AG08396 (cell line): Measurements from ENCODE around the gene PLPP6.
"Not testable (repeated sequence)": the region's sequence is repeated elsewhere in the genome, so short reads cannot be mapped to it uniquely, and the experiment has no call there.

Experiments
- DNase-seq: peaks from one replicate; pipeline ENCODE4 v3.0.0; 2012; ENCODE audit warnings: low spot score, mixed read lengths

The PLPP6 gene

DNA sequence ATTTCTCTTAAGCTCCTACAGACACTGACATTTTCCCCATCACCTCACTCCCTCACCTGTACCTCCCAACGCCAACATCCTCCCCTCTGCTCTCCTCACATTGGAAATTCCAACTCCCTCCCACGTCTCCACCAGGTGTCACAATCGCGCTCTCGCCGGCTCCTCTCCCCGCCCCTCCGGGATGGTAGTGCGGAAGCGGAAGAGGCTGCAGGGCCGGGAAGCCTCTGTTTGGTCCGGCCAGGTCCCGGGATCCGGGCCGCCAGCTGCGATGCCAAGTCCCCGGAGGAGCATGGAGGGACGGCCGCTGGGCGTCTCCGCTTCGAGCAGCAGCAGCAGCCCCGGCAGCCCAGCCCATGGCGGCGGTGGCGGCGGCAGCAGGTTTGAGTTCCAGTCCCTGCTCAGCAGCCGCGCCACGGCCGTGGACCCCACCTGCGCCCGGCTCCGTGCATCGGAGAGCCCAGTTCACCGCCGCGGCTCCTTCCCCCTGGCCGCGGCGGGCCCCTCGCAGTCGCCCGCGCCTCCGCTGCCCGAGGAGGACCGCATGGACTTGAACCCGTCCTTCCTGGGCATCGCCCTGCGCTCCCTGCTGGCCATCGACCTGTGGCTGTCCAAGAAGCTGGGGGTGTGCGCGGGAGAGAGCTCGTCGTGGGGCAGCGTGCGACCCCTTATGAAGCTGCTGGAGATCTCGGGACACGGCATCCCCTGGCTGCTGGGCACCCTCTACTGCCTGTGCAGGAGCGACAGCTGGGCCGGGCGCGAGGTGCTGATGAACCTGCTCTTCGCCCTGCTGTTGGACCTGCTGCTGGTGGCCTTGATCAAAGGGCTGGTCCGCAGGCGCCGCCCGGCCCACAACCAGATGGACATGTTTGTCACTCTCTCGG is at the start of gene PLPP6:
Gene PLPP6 (plus strand): TSS at position 187 of the 881 bp plus-strand sequence. CDS start 82 bp downstream, at position 269.
- DNase-seq: peak; percentile 90

DNA sequence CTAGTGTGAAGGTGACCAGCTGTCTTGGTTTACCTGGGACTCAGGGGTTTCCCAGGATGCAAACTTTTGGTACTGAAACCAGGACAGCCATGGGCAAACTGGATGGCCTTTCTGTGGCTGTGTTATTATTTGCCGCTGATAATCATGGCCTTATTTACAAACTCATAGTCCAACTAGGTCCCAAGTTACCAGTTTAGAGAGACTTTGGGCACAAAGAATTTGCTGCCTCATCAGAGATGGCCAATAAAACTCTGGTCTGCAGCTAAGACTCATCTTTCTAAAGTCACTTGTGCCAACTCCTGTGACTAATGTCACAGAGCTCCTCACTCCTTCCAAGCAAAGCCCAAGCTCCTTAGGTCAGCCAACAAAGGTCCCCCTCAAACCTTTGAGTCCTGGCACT is 47.5 kb upstream of the PLPP6 start:
- no peak for DNase-seq

DNA sequence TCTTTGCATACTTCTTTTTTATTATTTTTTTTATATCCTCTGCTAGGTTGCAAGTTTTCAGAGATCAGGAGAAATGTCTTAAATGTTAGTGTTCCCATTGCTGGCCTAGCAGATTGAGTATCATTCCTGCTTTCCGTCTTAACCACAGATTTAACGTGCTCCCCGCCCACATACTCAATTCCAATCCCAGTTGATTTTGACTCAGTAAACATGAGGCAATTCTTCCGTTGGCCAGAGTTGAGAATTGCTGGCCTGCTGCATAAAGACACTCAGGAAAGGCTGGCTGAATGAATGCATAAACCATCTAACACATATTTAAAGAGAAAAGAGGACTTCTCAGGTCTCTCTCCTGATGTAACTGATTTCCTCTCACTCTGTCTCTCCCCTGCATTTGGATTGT is 46.8 kb upstream of the PLPP6 start:
- peak; percentile 60 for DNase-seq

DNA sequence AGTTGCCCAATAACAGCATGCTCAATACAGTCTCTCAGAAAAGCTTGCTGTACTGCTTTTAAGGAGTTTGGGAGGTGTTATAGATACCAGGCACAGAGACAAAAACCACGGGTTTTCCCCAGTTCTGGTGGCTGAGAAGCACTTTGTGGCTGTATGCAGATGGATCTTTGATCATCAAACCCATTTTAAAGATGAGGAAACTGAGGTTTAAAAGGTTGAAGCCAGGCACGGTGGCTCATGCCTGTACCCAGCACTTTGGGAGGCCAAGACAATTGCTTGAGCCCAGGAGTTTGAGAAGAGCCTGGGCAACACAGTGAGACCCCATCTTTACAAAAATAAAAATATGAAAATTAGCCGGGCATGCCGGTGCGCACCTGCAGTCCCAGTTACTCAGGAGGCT is 46.3 kb upstream of the PLPP6 start:
- DNase-seq: no peak

DNA sequence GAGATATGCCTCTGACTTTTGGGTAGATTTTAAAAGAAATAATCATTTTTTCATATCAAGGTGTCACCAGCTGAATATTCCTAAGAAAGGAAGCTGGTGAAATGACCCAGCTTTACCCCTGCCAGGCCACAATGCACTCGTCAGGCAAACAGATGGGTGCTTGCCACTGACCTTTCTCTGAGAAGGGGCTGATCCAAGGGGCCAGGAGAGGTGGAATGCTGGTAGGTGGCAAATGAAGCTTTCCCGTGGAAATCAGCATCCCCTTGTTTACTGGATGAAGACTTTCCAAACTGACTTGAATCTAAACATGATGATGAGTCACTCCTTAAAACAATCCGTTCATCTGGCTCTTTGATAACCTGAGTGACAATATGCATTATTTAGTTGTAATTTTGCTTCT is 44.3 kb upstream of the PLPP6 start:
- no peak for DNase-seq

DNA sequence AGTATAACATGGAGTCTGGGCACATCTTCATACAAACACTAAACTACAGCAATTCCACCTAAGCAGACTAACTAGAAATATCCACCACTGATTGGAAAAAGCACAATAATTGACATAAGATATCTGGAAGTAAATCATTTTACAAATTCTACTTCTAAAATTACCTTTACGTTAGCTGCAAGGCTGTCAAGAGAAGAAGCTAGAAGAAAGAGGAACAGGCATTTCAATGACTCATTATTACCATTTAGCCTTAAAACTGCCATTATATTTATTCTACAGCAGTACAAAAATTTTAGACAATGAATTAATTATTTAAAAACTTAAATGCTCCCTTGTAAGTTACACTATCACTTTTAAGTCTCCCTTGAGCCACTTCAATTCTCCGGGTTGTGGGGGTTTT is 43.4 kb upstream of the PLPP6 start:
- DNase-seq: no peak

DNA sequence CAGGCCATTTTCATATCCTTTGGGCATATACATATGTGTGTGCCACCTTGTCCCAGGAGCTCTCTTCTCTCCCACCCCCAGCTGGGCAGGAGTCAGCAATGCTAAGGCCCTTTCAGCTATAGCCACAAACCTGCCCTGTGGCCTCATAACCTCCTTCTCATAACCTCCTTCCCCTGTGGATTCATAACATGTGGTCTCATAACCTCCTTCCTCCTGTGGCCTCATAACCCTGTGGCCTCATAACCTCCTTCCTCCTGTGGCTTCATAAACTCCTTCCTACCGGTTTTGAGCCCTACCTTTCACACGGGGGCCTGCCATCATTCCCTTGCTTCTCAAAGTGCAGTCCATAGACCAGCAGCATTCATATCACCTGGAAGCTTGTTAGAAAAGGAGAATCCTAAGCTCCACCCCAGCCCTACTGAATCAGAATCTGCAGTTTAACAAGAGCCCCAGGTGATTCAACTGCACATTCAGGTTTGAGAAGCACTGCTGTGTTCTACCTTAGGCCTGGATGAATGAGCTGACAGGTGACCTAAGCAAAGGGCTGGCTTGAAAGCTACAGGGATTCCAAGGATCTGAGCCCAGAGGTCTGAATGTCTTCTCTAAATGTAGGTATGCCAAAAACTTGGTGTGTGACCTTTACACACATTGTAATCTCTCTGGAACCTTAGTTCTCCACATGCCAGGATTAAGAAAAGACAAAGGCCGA is 41.9 kb upstream of the PLPP6 start:
- no peak for DNase-seq

DNA sequence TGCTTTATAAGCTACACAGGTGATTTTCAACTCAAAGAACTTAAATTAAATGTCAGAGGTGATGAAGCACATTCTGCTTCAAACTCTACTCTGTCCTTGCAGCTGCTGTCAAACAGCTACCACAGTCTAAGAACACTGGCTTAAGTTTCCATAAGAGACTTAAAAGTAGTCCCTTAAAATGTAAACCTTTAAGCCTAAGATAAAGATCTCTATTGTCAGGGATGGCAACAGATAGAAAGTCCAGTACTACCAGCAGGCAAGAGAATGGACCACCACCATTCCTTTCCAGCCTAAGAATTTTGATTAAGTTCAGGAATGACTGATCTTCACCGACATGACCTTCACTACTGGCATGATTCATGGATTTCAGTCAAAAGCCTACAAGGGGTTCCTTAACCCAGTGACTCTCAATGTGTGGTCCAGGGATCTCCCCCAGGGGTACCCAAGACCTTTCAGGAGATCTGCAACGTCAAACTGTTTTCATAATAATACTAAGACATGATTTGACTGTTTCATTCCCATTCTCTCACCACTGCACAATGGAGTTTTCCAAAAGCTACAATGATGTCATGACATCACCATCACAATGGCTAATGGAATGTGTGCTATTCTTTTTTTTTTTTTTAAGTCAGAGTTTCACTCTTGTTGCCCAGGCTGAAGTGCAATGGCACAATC is 41.1 kb upstream of the PLPP6 start:
- peak; percentile 25 for DNase-seq

DNA sequence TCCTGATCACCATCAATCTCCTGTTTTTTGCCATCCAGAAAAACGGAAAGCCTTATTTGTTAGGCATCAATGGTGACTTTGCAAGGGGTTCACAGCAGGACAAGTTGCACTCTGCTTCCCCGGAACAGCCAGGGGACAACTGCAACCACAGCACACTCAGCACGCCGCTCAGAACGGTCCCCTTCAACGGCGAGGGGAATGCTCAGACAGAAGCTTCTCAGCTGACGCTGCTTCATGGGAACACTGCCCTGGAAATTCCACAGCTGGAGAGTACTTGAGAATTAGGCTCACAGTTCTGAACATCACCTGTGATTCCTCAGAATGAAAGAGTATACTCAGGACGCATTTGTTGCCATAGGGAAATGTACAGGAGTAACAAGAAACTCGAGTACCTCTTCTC is 40.1 kb upstream of the PLPP6 start:
- no peak for DNase-seq

DNA sequence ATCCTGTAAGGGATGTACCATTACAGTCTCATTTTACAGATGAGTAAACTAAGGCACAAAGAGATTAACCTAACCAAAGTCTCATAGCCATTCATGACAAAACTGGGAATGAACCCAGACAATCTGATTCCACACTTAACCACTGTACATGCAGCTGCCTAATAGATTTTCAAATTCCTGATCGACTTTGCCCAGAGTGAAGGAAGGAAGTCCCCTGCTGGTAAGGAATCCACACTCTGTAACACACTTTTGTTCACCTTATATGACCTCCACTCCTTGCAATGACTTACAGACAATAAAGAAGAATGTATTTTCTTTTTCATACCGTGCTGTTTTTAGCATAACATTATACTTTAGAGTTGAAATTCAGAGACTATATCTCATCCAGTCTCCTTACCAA is 31.3 kb upstream of the PLPP6 start:
- DNase-seq: no peak

DNA sequence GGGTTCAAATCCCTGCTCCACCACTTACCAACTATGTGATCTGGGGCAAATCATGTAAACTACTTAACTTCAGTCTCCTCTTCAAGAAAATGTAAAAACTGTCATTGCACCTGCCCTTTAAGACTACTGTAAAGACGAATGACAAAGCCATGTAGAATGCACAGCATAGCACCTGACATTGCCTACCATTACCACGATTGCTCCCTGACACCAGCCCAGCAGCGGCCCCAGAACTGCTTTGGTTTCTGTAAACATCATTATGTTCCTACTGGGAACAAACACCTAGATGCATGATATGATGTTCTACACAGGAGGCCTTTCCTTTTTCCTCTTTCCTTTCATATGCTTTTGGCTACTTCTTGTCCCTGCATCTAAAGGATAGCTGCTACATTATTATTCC is 23.1 kb upstream of the PLPP6 start:
- no peak for DNase-seq

DNA sequence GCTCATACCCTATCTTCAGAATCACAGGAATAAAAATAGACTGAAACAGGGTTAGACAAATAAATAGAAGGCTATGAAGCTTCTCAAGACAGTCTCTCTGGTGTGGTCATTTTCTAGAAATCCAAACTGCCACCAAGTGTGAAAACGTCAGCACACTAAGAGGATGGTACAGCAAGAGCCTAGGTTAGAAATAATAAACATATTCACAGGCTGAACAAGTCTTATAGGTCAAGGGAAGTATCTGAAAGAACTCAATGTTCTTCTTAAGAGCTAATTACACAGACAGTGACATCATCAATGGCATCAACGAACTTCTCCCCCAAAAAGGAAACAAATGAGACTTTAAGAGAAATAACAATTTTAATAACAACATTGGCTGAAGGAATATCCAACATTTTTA is 22.7 kb upstream of the PLPP6 start:
- no peak for DNase-seq

DNA sequence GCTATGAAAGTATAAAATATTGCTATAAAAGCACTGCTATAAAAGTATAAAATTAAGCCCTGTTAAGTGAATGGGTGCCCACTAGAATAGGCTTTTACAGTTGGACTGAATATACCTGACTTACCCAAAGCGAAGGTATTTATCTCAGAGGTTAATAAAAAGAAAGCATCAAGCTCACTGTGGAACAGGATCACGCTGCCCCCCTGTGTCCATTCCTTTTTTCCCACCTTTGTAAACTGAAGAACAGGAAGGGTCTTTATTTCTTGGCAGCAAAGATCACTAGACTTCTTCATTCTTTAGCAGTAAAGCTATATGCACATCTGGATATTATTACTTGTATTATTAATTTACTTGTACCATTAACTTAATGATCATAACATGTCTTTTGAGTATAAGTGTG is 22.1 kb upstream of the PLPP6 start:
- no peak for DNase-seq

DNA sequence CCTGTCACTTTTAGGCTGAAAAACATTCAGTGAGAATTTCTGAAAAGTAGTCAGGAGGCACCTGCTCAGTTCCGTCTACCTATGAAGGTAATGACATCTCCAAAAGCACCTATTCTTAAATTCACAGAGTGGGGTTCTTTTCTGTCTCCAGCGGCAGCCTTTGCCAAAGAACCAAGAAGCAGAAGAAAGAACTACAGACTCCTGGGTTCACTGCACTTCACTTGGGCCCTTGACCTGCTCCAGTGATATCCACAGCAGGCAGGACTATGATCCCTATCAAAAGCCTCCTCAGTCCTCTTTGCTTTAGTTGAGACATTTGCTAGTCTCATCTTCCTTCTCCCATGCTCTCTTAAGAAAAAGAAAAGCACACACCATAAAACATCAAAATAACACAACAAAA is 19.7 kb upstream of the PLPP6 start:
- DNase-seq: no peak

DNA sequence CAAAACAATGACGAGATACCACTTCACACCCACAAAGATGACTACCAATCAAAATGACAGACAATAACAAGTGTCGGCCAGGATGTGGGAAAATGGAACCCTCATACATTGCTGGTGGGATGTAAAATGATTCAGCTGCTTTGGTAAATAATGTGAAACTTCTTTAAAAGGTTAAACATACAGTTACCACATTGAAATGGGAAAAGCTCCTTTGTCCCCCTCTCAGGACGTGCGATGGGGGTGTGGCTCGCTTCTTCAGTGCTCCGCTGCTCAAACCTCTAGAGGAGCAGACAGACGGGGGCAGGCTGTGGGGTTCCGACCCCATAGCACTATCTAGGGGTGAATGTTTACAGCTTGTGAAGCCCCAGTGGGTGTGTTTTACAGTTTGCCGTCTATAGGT is 8.0 kb upstream of the PLPP6 start:
- DNase-seq: no peak

DNA sequence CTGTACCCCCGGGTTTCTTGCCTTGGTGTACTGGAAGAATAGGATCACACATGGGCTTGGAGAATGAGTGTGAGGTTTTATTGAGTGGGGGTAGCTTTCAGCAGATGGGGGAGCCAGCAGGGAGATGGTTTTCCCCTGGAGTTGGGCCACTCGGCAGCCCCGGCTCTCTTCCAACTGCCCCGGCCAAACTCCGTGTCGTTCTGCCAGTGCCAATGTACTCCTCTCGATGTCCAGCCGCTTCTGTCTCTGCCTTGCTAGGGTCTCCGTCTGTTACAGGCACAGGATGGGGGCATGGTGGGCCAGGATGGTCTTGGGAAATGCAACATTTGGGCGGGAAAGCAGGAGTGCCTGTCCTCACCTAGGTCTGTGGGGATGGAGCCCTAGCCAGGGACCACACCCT is 7.6 kb upstream of the PLPP6 start:
- DNase-seq: no peak

DNA sequence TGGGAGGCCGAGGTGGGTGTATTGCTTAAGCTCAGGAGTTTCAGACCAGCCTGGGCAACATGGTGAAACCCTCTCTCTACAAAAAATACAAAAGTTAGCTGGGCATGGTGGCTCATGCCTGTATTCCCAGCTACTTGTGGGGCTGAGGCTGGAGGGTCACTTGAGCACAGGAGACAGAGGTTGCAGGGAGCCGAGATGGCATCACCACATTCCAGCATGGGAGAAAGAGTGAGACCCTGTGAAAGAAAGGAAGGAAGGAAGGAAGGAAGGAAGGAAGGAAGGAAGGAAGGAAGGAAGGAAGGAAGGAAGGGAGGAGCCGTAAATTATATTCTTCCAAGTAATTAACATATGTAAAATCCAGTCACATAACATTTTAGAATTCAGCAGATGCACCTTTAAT is 5.9 kb upstream of the PLPP6 start:
- DNase-seq: not testable (repeated sequence)

DNA sequence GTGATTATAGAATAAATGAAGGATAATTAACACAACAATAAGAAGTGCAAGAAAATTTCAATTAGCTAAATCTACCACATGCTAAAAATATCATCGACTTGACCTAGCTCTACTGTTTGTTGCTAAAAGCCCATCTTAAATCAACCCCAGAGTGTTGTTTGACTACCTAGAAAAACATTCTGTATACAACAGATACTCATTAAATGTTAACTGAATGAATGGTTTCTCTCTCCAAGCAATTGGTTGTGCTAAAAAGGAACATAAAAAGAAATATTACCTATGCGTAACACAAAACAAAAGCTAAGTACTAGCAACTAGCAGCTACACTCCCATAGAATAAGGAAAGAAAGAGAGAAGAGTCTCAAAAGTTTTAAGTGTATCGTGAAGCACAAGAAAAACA is 5.5 kb upstream of the PLPP6 start:
- no peak for DNase-seq

DNA sequence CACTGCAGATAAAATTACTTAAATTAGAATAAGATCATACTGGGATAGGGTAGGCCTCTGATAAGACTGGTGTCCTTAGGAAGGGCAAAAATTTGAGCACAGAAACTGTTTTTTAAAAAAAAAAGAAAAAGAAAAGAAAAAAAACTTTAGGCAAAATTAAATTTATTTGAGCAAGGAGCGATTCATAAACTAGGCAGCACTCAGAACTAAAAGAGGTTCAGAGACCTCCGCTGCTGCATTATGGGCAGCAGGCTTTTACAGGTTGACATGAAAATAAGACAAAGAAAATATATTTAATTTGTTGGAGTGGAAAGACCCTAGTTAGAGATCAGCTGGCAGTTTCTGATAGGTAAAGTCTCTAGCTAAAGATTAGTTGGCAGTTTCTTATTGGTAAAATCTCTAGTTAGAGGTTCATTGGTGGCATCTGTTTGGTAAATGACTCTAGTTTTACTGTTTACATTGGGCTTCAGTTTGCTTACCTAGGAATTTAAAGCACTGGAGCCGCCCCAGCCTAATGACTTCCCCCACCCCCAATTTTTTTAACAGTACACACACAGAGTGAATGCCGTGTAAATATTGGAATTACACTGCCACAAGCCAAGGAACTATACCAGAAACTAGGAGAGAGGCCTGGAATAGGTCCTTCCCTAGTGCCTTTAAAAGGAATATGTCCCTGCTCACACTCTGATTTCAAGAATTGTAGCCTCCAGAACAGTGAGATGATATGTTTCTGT is 4.5 kb upstream of the PLPP6 start:
- DNase-seq: no peak

DNA sequence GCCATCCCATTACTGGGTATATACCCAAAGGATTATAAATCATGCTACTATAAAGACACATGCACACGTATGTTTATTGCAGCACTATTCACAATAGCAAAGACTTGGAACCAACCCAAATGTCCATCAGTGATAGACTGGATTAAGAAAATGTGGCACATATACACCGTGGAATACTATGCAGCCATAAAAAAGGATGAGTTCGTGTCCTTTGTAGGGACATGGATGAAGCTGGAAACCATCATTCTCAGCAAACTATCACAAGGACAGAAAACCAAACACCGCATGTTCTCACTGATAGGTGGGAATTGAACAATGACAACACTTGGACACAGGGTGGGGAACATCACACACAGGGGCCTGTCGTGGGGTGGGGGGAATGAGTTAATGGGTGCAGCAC is 1.4 kb upstream of the PLPP6 start:
- not testable (repeated sequence) for DNase-seq

DNA sequence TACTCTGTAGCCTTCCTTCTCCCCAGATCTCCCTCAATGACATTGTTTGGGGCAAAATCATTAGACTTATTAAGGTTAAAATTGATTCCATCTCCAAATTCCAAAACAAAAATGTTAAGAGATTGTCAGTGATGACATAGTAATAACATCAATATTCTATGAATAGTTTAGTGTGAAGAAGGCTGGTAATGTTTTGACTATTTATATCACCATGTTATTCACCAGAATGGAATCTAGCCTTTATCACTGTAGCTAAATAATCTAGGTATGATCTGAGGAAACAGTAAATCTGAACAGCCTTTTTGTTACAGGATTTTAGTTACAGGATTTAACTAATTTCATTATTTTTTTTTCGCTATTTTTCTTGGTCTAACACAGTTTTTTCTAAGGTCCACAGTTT is 929 bp upstream of the PLPP6 start:
- peak; percentile 61 for DNase-seq

DNA sequence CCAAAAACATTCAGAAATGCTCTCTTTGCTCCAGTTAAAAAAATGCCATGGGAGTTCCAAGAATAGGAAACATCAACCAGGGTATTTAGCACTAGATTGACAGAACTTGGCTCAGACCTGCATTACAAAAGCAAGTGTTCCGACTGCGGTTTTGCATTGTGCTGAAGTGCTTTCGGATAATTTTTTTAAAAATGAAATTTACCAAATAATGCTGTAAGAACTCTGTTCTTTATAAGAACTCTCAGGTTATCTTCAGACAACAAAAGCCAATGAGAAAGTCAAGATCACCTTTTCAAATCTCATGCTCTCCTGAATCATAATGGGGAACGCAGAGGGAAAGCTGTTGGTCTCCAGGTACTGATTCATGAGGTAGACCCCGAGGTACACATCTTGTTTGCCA is 483 bp upstream of the PLPP6 start:
- no peak for DNase-seq
